Measurements from ENCODE around the gene IPO4. TPM values are rescaled to one million over a fixed set of nuclear protein-coding genes. Genes with fewer than 3 reads are reported as not detected.

Gene IPO4
- total and polyA plus RNA-seq, 9 of the 15 experiments (the other 6 are each of a cell fraction or from before 2014, with no cell fraction given): 7.3 to 122 (median 31.8) TPM

GRCh38 chr14:24212924-24213865 lies 24.6 kb upstream of the IPO4 start, which contains the start of gene CHMP4A (continued):
- TF ChIP-seq TSHZ1 (CRISPR knock-in tag; IDR thresholded peaks at IDR 0.05) (no peak), CREB1 (IDR thresholded peaks at IDR 0.05) (peak; percentile 98), CREB1 (CRISPR knock-in tag; IDR thresholded peaks at IDR 0.05) (peak; percentile 98), IFI16 (CRISPR knock-in tag; IDR thresholded peaks at IDR 0.05) (no peak), ZEB2 (IDR thresholded peaks at IDR 0.05) (no peak), NCOA1 (IDR thresholded peaks at IDR 0.05; ENCODE audit: low read depth) (no peak), PBX2 (CRISPR knock-in tag; IDR thresholded peaks at IDR 0.05; ENCODE audit: low read depth) (no peak), PBX2 (tag; conservative IDR thresholded peaks at IDR 0.05; ENCODE audit: low read depth) (no peak), ELF4 (CRISPR knock-in tag; IDR thresholded peaks at IDR 0.05) (peak; percentile 85), ZBTB8A (IDR thresholded peaks at IDR 0.05; ENCODE audit: partially characterized antibody) (no peak), ZNF778 (CRISPR knock-in tag; IDR thresholded peaks at IDR 0.05) (no peak), ZBTB40 (IDR thresholded peaks at IDR 0.05) (no peak), ZBTB40 (CRISPR knock-in tag; IDR thresholded peaks at IDR 0.05) (no peak)
